H1 (cell line): ENCODE measurements around the gene MIR17HG. TPM values are rescaled to one million over a fixed set of nuclear protein-coding genes. Genes with fewer than 3 reads are reported as not detected.

Source experiments
- CTCF ChIA-PET: fragments of 300-600 bp; sonication (Branson Sonifier 250); formaldehyde crosslinking; loops from one replicate; lab custom pipeline; 2021; ENCODE audit not compliant: partially characterized antibody; lab: Charles Lee
- POLR2A ChIA-PET: fragments of 300-600 bp; sonication (Branson Sonifier 250); formaldehyde crosslinking; loops from one replicate; lab custom pipeline; 2021; ENCODE audit warnings: inconsistent platforms; ENCODE audit not compliant: partially characterized antibody; lab: Charles Lee
- DNase-seq, 2 experiments: peaks; one replicate each; pipeline versions ENCODE4 v3.0.0 to v3.0.0-alpha.2; 2010 to 2022; ENCODE audit warnings: low spot score in 2 of 2, low read depth in 1 of 2, mixed read lengths in 1 of 2
- FAIRE-seq: peaks from 2 replicates; lab custom pipeline; 2011; peaks lifted over from hg19 to GRCh38; lab: Jason Lieb, UNC
- H2AFZ ChIP-seq: 2 replicates; pipeline ENCODE4 v1.8.1; 2012; ENCODE audit warnings: low read length, inconsistent platforms
- H2AK5ac ChIP-seq: 2 replicates; pipeline ENCODE4 v1.6.1; 2013; ENCODE audit warnings: low read depth, low read length
- H2BK120ac ChIP-seq: replicated peaks from 2 replicates; pipeline ENCODE3; 2013; ENCODE audit warnings: low read depth, low read length, inconsistent platforms
- H2BK12ac ChIP-seq: 2 replicates; pipeline ENCODE4 v1.6.1; 2013; ENCODE audit warnings: low read depth, low read length
- H2BK15ac ChIP-seq: 2 replicates; pipeline ENCODE4 v1.6.1; 2013; ENCODE audit warnings: low read length
- H2BK20ac ChIP-seq: 2 replicates; pipeline ENCODE4 v1.6.1; 2013; ENCODE audit warnings: low read length
- H2BK5ac ChIP-seq: 2 replicates; pipeline ENCODE4 v1.6.1; 2013; ENCODE audit warnings: low read depth, low read length
- H3K14ac ChIP-seq: 2 replicates; pipeline ENCODE4 v1.6.1; 2013; ENCODE audit warnings: inconsistent platforms; ENCODE audit not compliant: insufficient read length
- H3K18ac ChIP-seq: 2 replicates; pipeline ENCODE4 v1.6.1; 2013; ENCODE audit warnings: low read length; ENCODE audit errors: extremely low read depth
- H3K23ac ChIP-seq: 2 replicates; pipeline ENCODE4 v1.6.1; 2013; ENCODE audit warnings: inconsistent platforms; ENCODE audit not compliant: insufficient read length
- H3K23me2 ChIP-seq: 2 replicates; pipeline ENCODE4 v1.6.1; 2013; ENCODE audit warnings: low read depth, low read length
- H3K27ac ChIP-seq: 2 replicates; pipeline ENCODE4 v1.6.1; 2011; ENCODE audit warnings: low read depth, low read length, inconsistent platforms
- H3K27me3 ChIP-seq, 4 experiments: replicated peaks in 1 of 4; 1 replicate in 1 of 4; 2 replicates in 3 of 4; pipeline versions ENCODE4 v1.6.1 to v1.8.1; 2011 to 2013; ENCODE audit warnings: low read length in 3 of 4, mild to moderate bottlenecking in 3 of 4, inconsistent platforms in 2 of 4, mixed read lengths in 2 of 4, moderate library complexity in 1 of 4; ENCODE audit not compliant: control insufficient read depth in 3 of 4, insufficient read depth in 3 of 4; ENCODE audit errors: extremely low read depth in 1 of 4
- H3K36me3 ChIP-seq, 4 experiments: 2 replicates each; pipeline versions ENCODE4 v1.6.1 to v1.8.1; 2011 to 2013; ENCODE audit warnings: mild to moderate bottlenecking in 4 of 4, low read length in 3 of 4, moderate library complexity in 2 of 4, control low read depth in 1 of 4, inconsistent platforms in 1 of 4; ENCODE audit not compliant: insufficient read depth in 4 of 4, control insufficient read depth in 2 of 4
- H3K4ac ChIP-seq: replicated peaks from 2 replicates; pipeline ENCODE3; 2013; ENCODE audit warnings: low read length, low read depth, mixed read lengths, inconsistent platforms; ENCODE audit not compliant: insufficient read length
- H3K4me1 ChIP-seq, 4 experiments: replicated peaks in 1 of 4; 1 replicate in 1 of 4; 2 replicates in 3 of 4; pipeline versions ENCODE4 v1.6.1 to v1.8.1; 2011 to 2013; ENCODE audit warnings: low read length in 3 of 4, inconsistent platforms in 2 of 4, mixed read lengths in 1 of 4; ENCODE audit not compliant: insufficient read depth in 4 of 4, control insufficient read depth in 3 of 4
- H3K4me2 ChIP-seq, 2 experiments: 2 replicates each; pipeline versions ENCODE4 v1.6.1 to v1.8.1; 2011 to 2013; ENCODE audit warnings: low read depth in 2 of 2, low read length in 2 of 2, control low read depth in 1 of 2, inconsistent platforms in 1 of 2, mild to moderate bottlenecking in 1 of 2; ENCODE audit not compliant: insufficient read depth in 1 of 2
- H3K4me3 ChIP-seq, 4 experiments: fragments of 200-600, 300-600 bp in 1 of 4; sonication (generic), shearing (Covaris generic), sonication (Bioruptor Twin) in 1 of 4; 2 replicates each; pipeline versions ENCODE4 v1.5.1 to v1.8.1; 2011 to 2016; ENCODE audit warnings: low read length in 4 of 4, low read depth in 3 of 4, control low read depth in 2 of 4, inconsistent platforms in 2 of 4, mild to moderate bottlenecking in 2 of 4, mixed read lengths in 1 of 4, moderate library complexity in 1 of 4; ENCODE audit not compliant: insufficient read depth in 2 of 4; ENCODE audit errors: extremely low read depth in 1 of 4
- H3K56ac ChIP-seq: replicated peaks from 2 replicates; pipeline ENCODE3; 2013; ENCODE audit warnings: low read depth, mild to moderate bottlenecking, mixed read lengths, low read length, inconsistent platforms; ENCODE audit not compliant: insufficient read length
- H3K79me1 ChIP-seq: 2 replicates; pipeline ENCODE4 v1.6.1; 2013; ENCODE audit warnings: low read depth, low read length, control low read depth
- H3K79me2 ChIP-seq, 2 experiments: 2 replicates each; pipeline versions ENCODE4 v1.6.1 to v1.8.1; 2012 to 2013; ENCODE audit warnings: low read length in 2 of 2, mild to moderate bottlenecking in 2 of 2, inconsistent platforms in 1 of 2; ENCODE audit not compliant: insufficient read depth in 2 of 2, control insufficient read depth in 1 of 2
- H3K9ac ChIP-seq, 4 experiments: replicated peaks in 1 of 4; 1 replicate in 1 of 4; 2 replicates in 3 of 4; pipeline versions ENCODE4 v1.6.1 to v1.8.1; 2011 to 2013; ENCODE audit warnings: low read depth in 3 of 4, low read length in 3 of 4, control low read depth in 2 of 4, mild to moderate bottlenecking in 2 of 4, moderate library complexity in 2 of 4, inconsistent platforms in 1 of 4; ENCODE audit errors: extremely low read depth in 1 of 4
- H3K9me3 ChIP-seq, 2 experiments: 2 replicates each; pipeline versions ENCODE4 v1.6.1 to v1.8.1; 2012 to 2013; ENCODE audit warnings: mild to moderate bottlenecking in 2 of 2, moderate library complexity in 2 of 2, control low read depth in 1 of 2, inconsistent platforms in 1 of 2, low read depth in 1 of 2, low read length in 1 of 2, mixed read lengths in 1 of 2; ENCODE audit not compliant: insufficient read depth in 2 of 2
- H4K20me1 ChIP-seq, 2 experiments: replicated peaks in 1 of 2; 2 replicates each; pipeline versions ENCODE3 to v1.8.1; 2011 to 2013; ENCODE audit warnings: inconsistent platforms in 2 of 2, low read length in 2 of 2, mild to moderate bottlenecking in 1 of 2; ENCODE audit not compliant: insufficient read depth in 2 of 2, control insufficient read depth in 1 of 2
- H4K5ac ChIP-seq: 2 replicates; pipeline ENCODE4 v1.6.1; 2013; ENCODE audit warnings: low read length, low read depth, mixed read lengths, inconsistent platforms; ENCODE audit not compliant: insufficient read length
- H4K8ac ChIP-seq: 2 replicates; pipeline ENCODE4 v1.8.0; 2013; ENCODE audit warnings: mild to moderate bottlenecking, moderate library complexity, low read length, inconsistent platforms; ENCODE audit not compliant: insufficient read depth; ENCODE audit errors: extremely low read depth
- H4K91ac ChIP-seq: replicated peaks from 2 replicates; pipeline ENCODE3; 2013; ENCODE audit warnings: low read length, mixed read lengths, inconsistent platforms; ENCODE audit not compliant: insufficient read length
- CREB1 ChIP-seq: IDR thresholded peaks from 2 replicates; pipeline ENCODE4 v1.6.1; 2012; ENCODE audit warnings: inconsistent platforms
- JUN ChIP-seq: IDR thresholded peaks from 2 replicates; pipeline ENCODE4 v1.6.1; 2011; ENCODE audit warnings: low read depth, mild to moderate bottlenecking, improper control_type of control experiment, low read length
- RBBP5 ChIP-seq: IDR thresholded peaks from 2 replicates; pipeline ENCODE4 v1.7.1; 2012; ENCODE audit warnings: low read depth, mild to moderate bottlenecking, inconsistent platforms, low read length, moderate library complexity, borderline replicate concordance
- SIRT6 ChIP-seq: IDR thresholded peaks from one replicate; pipeline ENCODE4 v1.7.1; 2012; ENCODE audit warnings: low read length, inconsistent platforms
- SP4 ChIP-seq: IDR thresholded peaks from 2 replicates; pipeline ENCODE4 v1.6.1; 2012; ENCODE audit warnings: low read length, inconsistent platforms
- WGBS, 2 experiments: shearing (Covaris generic) in 1 of 2; methylation state at CpG; one replicate each; pipeline versions ENCODE4 v1.1.6 to v1.1.7; 2013 to 2015; ENCODE audit warnings: low lambda C conversion rate in 2 of 2, mixed read lengths in 2 of 2, inconsistent platforms in 1 of 2, low coverage in 1 of 2, missing lambda C conversion rate in 1 of 2; ENCODE audit not compliant: insufficient replicate concordance in 2 of 2, insufficient coverage in 1 of 2, insufficient read length in 1 of 2; ENCODE audit errors: extremely low coverage in 1 of 2, missing lambda C conversion rate in 1 of 2; 5-methylcytosine and 5-hydroxymethylcytosine counted together
- polyA plus RNA-seq, 7 experiments: library from polyadenylated mRNA; depleted of rRNA in 3 of 7; stranded (reverse) in 5 of 7; unstranded in 2 of 7; fragments of >200 nt in 5 of 7; fragments of 200-250 nt in 2 of 7; gene quantifications; 1 replicate in 5 of 7; 2 replicates in 1 of 7; 4 replicates in 1 of 7; pipeline versions ENCODE4 v1.2.1 to v1.2.3, GENCODE V29; 2011 to 2013; ENCODE audit warnings: missing spikeins in 2 of 7, mixed read lengths in 2 of 7
- total RNA-seq: library from RNA; stranded (reverse); fragmentation: NEBNext Ultra II Directional; extraction: Animal tissue kit (Norgen Biotek cat#: 25700); gene quantifications from 2 replicates; pipeline ENCODE4 v1.2.1, GENCODE V29; 2021

Gene MIR17HG
- total and polyA plus RNA-seq, 2 of the 8 experiments (the other 6 are each of a cell fraction or from before 2014, with no cell fraction given), result 11.5 to 36.9 TPM

DNA sequence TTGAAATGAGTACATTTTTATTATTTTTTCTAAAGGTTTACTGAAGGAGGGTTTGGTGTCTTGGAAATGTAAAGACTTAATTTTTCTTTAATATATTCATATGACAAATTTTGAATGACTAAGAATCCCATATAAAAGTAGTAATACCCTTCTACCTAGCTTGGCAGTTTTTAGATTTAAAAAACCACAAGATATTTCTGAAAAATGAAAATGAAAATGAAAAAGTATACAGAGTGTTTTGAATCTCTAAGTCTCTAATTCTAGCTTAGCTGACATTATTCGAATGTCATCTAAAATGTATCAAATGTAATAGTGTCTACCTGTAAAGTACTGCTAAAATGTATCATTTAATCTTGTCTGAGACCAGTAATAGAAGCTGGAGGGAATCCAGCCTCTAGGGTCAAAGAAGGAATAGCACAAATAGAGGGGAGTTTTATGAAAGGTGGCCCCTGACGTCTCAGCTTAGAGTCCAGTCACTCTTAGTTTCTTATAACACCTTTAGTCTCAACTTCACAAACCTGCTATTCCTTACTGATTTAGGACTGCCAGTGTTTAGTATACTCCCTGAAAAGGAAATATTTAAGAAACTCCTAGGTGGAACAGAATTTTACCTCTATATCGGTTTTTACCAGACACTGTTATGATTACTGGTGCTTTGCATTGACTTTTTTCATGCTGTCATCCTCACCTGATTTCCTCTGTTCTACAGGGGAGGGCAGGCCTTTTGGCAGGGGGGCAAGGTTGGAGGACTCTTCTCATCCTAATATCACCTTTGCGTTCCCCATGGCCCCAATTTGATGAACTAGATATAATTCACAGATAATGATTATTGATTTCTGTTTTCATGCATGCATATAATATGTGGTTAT is 16.2 kb upstream of the MIR17HG start:
- no peak overlapping the region for H2AFZ ChIP-seq
- no peak overlapping the region for H2AK5ac ChIP-seq
- H3K27me3 ChIP-seq, result no peaks in the 10 kb centered on the region
- H3K4me2 ChIP-seq, result no peak overlapping the region
- TF ChIP-seq SIRT6, result no peak
- no peak for TF ChIP-seq JUN
- no peak for TF ChIP-seq RBBP5
- no peak for TF ChIP-seq CREB1
- no peak for TF ChIP-seq SP4
- no peak overlapping the region for H3K56ac ChIP-seq
- no peak overlapping the region for H2BK20ac ChIP-seq
- CTCF ChIA-PET, result interaction anchor here (0.8 to 1.8 kb wide), 2 partner anchors 18 to 23 kb away, joined by 3 to 7 read pairs; no protein-coding TSS in a partner anchor
- H3K4me1 ChIP-seq, result no peaks in the 10 kb centered on the region
- H3K36me3 ChIP-seq, result no peaks in the 10 kb centered on the region
- no peak for DNase-seq
- WGBS, 2 experiments, result 84% methylated on average over 4 of the region's 4 CpGs; no CpG with 5 or more reads in 1 of the 2 experiments
- no peak for FAIRE-seq
- no peaks in the 10 kb centered on the region for H3K79me1 ChIP-seq
- no peak overlapping the region for H3K27ac ChIP-seq
- POLR2A ChIA-PET, result interaction anchor here (1.0 kb wide), 1 partner anchor 21 kb away, joined by 3 read pairs; no protein-coding TSS in a partner anchor
- H3K23ac ChIP-seq, result no peak overlapping the region
- H3K79me2 ChIP-seq, result no peaks in the 10 kb centered on the region
- no peak overlapping the region for H4K91ac ChIP-seq
- H2BK15ac ChIP-seq, result no peak overlapping the region
- no peak overlapping the region for H3K9ac ChIP-seq
- H3K9me3 ChIP-seq, result no peaks in the 10 kb centered on the region
- no peak overlapping the region for H2BK5ac ChIP-seq
- no peak overlapping the region for H3K18ac ChIP-seq
- no peak overlapping the region for H3K14ac ChIP-seq
- no peaks in the 10 kb centered on the region for H3K23me2 ChIP-seq
- H2BK120ac ChIP-seq, result no peak overlapping the region
- H4K20me1 ChIP-seq, result no peaks in the 10 kb centered on the region
- no peak overlapping the region for H4K5ac ChIP-seq
- no peak overlapping the region for H4K8ac ChIP-seq
- no peak overlapping the region for H2BK12ac ChIP-seq
- H3K4ac ChIP-seq, result no peak overlapping the region
- H3K4me3 ChIP-seq, result no peak overlapping the region
